DMS153 (cell line): ENCODE data around the gene SAPCD1.
"Not testable (repeated sequence)": the region's sequence is repeated elsewhere in the genome, so short reads cannot be mapped to it uniquely, and the experiment has no call there.

ENCODE experiments used
- DNase-seq: peaks from one replicate; lab custom pipeline; 2025; lab: John Stamatoyannopoulos, UW

The SAPCD1 gene

DNA sequence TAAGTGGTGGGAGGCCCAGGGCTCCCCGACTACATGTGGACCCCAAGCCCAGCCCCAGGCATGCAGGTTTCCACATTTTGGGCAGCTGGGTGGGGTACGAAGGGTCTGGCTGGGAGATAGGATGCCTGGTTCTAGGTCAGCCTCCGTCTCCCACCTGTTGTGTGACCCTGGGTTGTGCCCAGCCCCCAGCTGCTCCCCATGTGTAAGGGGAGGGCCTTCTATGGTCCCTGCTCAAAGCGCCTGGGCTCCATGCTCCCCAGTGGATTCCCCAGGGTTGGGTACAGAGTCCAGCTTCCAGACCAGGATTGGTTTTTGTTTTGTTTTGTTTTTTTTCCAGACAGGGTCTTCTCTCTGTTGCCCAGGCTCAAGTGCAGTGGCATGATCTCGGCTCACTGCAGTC, 15.7 kb downstream of the SAPCD1 start:
- no peak for DNase-seq

DNA sequence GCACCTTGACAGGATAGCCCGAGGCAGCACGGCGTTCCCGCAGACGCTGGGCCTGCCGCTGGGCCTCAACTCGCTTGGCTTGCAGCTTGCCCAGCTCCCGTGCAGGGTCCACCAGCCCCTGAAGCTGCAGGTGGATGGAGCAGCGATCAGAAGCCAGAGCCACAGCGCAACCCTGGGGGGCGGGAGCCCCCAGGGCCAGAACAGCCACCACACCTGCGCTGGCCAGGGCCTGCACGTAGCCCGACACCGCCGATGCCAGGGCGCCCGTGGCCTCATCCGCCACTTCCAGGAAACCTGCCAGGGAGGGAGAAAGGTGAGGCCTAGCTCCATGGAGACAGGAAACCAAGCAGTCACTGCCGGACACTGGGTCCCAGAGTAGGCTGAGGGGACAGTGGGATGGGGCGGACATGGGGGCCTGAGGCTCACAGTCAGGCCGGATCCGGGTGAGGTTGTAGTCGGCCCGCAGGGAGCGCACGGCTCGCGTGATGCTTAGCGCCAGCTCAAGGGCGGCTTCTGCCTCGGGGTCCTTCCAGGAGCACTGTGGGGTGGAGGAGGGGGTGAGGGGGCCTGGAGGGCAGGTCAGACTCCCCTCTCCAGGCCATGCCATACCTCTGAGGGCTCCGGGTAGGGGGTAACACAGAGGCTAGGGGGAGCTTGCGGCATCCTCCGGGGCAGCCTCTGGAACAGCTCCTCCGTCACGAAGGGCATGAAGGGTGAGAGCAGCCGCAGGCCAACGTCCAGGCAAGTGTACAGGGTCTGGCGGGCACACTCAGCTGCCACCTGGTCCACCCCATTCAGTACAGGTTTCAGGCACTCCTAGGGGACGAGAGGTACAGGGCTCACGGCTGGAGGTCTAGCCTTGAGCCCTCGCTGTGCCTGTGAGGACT, 16.8 kb downstream of the SAPCD1 start:
- DNase-seq: no peak

DNA sequence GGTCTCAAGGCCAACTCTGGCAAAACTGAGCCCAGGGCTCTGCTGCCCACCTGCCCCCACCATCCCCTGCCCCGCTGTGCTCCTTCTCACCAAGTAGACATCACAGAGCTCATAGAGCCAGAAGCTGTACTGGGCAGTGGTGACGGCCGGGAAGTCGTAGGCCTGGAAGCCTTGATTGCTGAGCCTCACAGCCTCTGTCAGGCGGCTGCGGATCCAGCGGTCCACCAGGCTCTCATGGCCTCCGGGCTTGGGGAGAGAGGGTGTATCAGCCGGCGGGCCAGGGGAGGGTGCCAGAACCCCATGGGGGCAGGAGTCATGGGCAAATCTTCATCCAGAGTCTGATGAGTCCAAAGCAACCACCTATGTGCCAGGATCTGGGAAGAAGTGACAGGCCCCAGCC, 17.5 kb downstream of the SAPCD1 start:
- no peak for DNase-seq

DNA sequence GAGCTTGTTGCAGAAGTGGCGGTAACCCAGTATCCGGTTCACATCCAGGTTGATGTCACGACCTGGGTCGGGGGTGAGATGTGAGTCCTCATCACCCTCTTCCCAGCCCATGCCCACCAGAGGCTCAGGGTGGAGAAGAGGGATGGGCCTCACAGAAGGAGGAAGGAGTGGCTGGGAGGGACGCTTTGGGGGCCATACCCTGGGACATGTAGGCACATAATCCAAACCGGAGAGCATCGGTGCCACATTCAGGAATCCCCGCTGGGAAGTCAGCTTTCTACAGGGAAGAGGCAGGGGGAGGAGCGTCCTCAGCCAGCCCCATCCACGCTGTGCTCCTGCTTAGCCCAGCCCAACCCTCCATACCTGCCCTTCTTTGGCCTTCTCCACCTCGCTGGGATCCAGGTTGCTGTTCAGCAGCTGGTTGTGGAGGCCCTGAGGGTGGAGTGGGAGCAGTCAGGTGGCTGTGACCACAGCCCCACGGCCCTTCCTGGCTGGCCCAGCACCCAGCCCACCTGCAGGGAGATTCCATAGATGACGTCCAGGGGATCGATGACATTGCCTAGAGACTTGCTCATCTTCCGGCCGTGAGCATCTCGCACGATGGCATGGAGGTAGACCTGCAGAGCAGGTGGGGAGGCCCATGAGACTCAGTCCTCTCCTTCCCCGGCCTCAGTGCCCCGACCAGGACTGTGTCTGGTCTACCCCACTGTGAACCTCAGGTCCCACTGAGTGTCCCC, 18.2 kb downstream of the SAPCD1 start:
- DNase-seq: no peak

DNA sequence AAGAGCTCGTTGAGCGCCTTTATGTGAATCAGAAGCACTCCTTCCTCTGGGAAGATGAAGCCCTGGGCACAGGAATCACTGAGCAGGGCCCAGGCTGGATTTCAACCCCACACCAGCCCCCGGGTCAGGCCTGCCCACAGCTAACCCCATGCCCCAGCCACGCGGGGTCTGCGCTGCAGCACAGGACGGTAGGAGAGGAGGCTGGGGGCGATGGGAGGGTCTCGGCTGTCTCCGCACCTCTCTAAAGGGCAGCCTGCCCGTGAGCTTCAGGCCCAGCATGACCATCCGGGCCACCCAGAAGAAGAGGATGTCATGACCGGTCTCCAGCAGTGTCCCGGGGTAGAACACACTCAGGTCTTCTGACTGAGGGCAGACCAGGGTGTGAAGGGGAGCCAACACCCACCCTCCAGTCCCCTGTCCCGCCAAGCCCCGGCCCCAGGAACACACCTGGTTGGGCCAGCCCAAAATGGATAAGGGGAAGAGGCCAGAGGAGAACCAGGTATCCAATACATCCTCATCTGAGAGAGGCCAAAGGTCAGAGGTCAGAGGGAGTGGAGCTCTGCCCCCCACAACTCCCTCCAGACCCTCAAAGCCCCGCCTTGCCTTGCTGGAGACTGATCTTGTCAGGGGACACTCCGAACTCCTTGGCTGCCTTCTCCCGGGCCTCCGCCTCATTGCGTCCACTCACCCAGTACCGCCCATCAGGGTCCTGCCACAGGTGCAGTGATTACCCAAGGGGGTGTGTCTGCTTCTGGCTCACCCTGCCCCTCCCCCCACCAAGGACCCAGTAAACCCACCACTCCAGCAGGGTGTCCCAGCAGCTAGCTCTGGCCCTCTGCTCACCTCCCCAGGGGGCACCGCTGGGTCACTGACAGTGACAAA, 19.0 kb downstream of the SAPCD1 start:
- DNase-seq: no peak

DNA sequence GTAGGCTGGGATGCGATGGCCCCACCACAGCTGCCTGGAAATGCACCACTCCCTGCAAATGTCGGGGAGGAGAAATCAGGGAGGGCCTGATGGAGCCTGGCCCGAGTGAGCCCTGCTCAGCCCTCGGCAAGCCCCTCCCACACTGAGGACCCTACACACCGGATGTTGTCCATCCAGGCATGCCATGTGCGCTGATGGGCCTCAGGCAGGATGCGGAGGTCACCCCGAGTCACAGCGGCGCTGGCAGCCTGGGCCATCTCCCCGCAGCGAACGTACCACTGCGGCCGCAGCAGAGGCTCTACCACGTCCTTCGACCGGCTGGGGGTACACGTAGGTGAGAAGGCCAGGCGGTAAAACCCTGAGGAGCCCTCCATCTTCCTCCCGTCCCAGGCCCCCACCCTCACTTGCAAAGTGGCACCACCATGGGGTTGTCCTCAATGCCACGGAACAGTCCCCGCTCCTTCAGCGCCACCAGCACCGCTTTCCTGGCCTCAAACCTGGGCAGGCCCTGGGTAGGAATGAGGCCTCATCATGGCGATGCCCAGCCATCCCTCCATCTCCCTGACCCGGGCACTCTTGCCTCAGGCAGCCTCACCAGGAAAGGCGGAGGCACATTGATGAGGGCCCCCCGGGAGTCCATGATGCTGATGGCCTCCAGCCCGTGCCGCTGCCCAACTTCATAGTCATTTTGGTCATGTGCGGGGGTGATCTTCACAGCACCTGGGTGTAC, 19.8 kb downstream of the SAPCD1 start:
- DNase-seq: no peak

DNA sequence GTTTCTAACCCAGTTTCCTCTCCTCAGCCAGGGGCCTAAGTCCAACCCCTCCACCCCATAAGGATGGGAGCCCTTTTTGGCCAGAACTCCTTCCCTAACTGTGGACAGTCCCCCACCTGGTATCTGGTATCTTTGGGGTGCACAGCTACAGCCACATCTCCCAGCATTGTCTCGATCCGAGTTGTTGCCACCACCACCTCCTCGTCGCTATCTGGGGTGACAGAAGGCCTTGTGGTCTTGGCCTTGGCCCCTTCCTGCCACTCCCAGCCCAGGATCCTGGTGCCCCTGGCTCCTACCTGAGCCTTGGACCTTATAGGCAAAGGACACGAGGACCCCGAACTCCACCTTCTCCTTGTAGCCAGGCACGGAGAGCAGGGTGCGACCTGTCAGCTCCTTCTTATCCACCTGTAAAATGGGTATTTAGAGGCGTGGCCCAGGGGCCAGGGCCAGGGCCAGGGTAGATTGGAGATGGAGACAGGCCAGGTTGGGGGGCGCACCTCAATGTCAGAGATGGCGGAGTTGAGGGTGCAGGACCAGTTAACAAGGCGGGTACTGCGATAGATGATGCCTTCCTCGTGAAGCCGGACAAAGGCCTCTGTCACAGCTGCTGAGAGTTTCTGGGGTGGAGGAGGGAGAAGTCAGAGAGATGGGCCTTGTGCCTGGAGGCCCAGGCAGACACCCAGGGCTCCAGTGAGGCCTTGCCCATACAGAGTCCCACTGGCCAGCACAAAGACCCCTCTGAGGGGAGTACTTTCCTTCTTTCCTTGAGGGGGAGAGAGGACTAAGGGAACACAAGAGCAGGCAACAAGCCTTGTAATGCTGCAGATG, 21.9 kb downstream of the SAPCD1 start:
- no peak for DNase-seq

DNA sequence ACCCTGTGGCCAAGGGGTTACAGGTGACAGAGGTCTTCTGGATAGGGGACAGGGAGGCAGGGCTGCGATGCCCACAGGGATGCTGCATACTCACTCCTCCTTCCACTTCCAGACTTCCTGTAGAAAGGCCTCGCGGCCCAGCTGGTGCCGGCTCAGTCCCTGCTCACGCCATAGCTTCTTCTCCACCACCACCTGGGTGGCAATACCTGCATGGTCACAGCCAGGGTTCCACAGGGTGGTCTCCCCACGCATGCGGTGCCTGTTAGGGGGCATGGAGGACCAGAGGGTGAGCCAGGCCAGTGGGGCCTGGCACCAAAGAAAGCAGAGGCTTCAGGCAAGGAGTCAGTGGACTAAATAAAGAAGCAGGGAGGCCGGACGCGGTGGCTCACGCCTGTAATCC, 23.0 kb downstream of the SAPCD1 start:
- DNase-seq: no peak

DNA sequence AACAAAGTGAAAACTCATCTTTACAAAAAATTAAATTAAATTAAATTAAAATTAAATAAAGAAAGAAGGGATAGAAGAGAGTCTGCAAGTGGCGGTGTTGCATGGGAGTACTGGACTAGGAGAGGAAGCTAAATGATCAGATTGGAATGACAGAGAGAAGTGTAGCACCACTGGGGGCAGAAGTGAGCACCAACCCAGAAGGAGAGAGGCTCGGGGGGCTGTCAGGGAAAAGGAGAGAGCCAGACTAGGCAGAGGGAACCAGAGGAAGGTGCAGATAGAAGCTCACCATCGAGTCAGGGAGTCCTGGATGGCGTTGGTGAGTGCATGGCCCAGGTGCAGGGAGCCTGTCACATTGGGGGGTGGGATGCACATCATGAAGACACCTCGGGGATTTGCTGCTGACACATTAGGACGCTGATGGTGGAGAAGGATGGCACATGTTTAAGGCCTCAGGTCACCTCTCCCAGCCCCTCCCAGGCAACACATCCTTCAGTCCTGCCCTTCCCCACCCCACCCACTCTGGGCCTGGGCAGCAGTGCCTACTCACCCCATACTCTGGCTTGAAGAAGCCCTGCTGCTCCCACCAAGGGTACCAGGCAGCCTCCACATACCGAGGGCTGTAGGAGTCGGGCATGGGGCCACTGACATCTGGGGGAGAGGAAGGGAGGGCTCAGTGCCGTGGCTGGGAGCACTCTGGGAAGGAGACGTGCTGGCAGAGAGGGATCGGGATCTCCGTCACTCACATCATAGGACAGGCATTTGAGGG, 29.1 kb downstream of the SAPCD1 start:
- DNase-seq: no peak

DNA sequence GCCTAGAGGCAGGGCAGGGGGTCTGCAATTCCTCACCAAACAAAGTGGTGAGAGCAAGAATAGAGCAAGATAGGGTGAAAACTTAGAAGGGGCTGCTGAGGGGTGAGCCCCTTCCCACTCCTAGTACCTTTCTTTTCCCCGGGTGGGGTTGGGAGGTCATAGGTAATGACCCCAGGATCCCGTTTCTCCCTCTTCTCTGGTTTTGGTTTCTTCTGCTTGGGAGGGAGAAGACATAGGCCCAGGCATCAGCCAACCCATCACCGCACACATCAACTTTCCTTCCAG, 29.6 kb downstream of the SAPCD1 start:
- no peak for DNase-seq

DNA sequence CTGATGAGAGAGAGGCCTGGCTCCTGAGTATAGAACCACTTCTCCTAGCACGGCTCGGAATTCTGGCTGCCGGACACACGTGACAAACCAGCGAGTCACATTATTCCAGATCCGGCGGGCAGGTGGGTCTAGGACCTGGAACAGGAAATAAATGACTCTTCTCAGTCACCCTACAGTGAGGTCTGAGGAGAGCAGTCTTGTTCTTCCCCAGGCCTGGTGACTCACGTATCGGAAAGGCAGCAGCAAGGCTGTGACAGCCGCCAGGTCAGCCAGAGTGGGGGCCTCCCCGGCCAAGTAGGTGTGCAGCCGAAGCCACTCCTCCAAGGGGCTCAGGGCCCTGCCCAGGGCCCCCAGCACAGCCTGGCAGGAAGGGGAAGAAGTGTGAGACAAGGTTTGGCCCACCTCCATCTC, 30.3 kb downstream of the SAPCD1 start:
- DNase-seq: no peak

DNA sequence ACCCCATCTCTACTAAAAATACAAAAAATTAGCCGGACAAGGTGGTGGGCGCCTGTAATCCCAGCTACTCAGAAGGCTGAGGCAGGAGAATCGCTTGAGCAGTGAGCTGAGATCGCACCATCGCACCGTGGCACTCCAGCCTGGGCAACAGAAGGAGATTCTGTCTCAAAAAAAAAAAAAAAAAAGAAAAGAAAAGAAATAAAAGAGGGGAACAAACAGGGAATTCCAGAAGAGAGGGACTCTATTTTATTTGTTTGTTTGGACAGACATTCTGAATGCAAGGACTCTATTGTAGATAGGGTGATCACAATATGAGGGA, 31.4 kb downstream of the SAPCD1 start:
- DNase-seq: not testable (repeated sequence)

DNA sequence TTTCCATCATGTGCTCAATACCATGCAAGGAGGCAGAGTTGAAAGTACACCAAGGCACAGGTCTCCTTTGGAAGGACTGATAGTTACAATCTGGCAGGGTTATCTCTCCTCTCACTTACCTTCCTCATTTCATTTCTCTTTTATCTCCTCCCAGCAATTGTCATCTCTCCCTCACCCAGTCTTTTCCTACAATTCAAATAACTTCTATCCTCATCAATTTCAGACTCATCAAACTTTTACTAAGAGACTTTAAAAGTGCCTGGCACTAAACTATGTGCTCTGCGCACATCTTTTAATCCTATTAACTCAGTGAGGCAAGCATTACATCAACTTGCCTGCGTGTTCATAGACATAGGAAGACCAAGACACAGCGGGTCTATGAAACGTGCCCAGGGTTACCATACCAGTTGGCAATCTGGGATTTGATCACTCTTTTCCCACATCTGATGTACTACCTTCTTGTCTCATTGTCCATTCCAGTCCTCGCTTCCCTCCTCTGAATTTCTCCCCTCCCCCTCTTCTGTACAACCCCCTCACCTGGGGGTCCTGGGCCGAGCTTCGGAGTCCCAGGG, 31.9 kb downstream of the SAPCD1 start:
- no peak for DNase-seq

DNA sequence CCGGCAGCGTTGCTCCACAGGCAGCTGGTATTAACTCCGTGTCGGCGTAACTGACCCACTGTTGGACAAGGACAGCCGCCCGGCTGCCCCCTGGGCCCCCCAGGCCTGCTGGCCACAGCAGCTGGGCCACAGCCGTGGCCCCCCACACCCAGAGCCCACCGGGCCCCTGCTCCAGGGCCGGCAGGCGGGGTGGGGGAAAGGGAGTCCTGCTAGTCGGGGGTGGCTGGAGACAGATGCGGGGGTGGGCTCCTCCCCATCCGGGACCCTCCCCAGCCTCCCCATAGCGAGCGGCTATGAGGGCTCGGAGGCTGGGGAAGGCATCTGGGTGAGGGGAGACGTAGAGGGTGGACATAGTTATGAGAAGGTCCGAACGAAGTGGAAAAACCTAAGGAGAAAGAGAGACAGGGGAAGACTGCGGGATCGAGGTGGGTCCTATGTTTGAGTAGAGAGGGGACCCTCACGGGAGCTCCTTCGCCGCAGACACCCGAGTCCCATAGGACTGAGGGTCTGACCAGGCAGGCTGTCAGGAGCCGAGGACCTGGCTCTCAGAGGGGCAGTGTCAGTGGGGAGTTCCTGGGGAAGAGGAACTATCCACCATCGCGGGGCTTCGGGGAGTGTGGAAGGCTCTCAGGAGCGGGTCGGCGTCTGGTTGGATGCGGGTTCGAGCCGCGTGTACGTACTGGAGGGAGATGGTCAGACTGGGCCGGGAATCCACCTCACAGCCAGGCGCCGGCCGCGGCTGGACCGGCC, 32.6 kb downstream of the SAPCD1 start:
- DNase-seq: no peak

DNA sequence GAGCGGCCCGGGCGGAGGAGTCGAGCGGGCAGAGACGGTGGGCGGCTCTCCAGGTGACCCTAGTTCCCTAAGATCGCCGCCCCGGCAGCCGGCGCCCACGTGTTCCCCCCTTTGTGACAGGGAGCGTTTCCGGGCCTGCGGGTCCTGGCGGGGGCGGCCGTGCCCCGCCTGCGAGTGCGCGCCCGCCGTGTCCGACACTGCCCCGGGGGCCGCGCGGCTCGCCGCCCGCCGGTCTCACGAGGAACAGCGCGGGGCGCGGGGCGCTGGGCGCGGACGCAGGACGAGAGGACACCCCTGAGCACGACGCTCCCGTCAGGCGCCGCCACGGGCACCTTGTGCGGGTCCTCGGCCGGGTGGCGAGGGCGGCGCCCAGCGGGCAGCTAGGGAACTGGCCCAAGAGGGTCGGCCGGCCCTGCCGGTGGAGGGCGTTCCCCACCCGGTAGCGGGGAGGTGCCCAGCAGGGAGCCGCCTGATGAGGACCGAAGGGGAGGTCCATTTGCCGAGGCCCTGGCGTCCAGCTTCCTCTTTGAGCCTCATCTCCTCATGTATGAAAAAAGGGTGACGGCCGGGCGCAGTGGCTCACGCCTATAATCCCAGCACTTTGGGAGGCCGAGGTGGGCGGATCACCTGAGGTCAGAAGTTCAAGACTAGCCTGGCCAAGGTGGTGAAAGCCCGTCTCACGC, 33.3 kb downstream of the SAPCD1 start, which contains the start of gene VARS1:
Gene VARS1, minus strand, starts transcription at position 137 of the 683 bp plus-strand sequence. CDS start 535 bp downstream, outside the sequence.
- DNase-seq: peak; percentile 79

DNA sequence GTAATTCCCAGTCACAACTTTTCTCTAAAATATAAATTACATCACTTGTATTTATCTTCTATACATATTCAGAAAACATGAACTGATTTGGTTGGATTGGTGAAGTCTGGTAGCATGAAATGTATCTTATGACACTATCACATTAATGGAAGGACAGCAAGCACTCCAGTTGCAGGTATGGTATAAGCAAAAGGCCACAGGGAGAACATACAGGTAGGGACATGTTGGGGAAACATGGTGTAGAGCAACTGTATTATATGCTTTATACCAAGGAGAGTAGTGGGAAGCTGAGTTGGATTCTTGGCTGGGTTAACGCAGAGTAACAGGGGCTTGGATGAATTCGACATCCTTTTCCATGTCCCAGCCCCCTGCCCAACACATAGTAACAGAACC, 34.5 kb downstream of the SAPCD1 start:
- DNase-seq: no peak

DNA sequence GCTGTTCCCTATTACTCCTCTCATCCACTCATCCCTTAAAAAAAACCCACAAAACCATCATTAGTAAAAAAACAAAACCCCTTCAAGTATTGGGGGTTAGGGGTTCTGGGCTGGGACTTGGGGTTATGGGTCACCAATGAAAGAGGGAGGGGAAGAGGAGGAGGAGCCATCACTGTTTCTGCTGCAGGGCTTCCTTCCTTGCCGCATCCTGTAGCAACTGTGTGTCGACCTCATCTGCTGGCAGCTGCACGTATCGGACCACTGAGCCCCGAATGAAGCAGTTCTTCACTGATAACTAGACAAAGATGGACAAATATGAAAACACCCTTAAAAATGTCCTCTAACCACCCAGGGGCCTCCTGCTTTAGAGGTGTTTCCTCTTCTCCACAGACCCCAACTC, 35.1 kb downstream of the SAPCD1 start:
- no peak for DNase-seq

DNA sequence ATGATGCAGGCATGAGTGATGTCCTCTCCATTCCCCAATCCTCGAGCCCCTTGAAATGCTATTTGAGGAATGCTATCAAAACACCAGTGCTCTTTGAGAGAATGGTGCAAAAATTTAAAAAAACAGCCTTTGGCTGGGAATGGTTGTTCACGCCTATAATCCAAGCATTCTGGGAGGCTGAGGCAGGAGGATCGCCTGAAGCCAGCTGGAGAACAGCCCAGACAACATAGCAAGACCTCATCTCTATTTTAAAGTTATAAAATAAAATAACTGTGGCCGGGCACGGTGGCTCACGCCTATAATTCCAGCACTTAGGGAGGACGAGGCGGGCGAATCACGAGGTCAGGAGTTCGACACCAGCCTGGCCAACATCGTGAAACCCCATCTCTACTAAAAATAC, 37.3 kb downstream of the SAPCD1 start:
- DNase-seq: no peak
